Nephron (organoid): ENCODE measurements around the gene PTCH2.
"Not testable (repeated sequence)": the region's sequence is repeated elsewhere in the genome, so short reads cannot be mapped to it uniquely, and the experiment has no call there.

Experiments
- H3K27ac Mint-ChIP-seq, 3 experiments: 2 replicates each; pipeline ENCODE4 v1.8.0; 2020; ENCODE audit warnings: mixed read lengths in 3 of 3, mild to moderate bottlenecking in 2 of 3, moderate library complexity in 1 of 3
- H3K27me3 Mint-ChIP-seq: 2 replicates; pipeline ENCODE4 v1.8.0; 2021; ENCODE audit warnings: low read depth, mild to moderate bottlenecking, moderate library complexity, mixed read lengths
- H3K36me3 Mint-ChIP-seq: 2 replicates; pipeline ENCODE4 v1.8.0; 2020; ENCODE audit warnings: low read depth, mixed read lengths
- H3K4me1 Mint-ChIP-seq: 2 replicates; pipeline ENCODE4 v1.8.0; 2020; ENCODE audit warnings: mixed read lengths
- H3K4me3 Mint-ChIP-seq, 3 experiments: 2 replicates each; pipeline ENCODE4 v1.8.0; 2020; ENCODE audit warnings: mild to moderate bottlenecking in 3 of 3, mixed read lengths in 3 of 3, moderate library complexity in 2 of 3
- H3K9me3 Mint-ChIP-seq: 2 replicates; pipeline ENCODE4 v1.8.0; 2020; ENCODE audit warnings: mixed read lengths
- CTCF ChIP-seq, 3 experiments: fragments of 200-600 bp; sonication (generic); IDR thresholded peaks; one replicate each; pipeline ENCODE4 v1.5.0; 2021; ENCODE audit warnings: antibody characterized with exemption in 3 of 3; ENCODE audit not compliant: unreplicated experiment in 3 of 3

Gene PTCH2

GRCh38 chr1:44819196-44819607 is 23.9 kb downstream of the PTCH2 start:
- Mint-ChIP-seq H3K36me3 (peaks cover 13% of the 10 kb centered on the region), H3K4me1 (peaks cover 37% of the 10 kb centered on the region), H3K27ac (peak overlapping the region; percentile 100), H3K27me3 (peaks cover 4% of the 10 kb centered on the region), H3K4me3 (peak overlapping the region; percentile 87 to 90 (median 88)), H3K9me3 (no peaks in the 10 kb centered on the region)
- no peak for TF ChIP-seq CTCF (IDR thresholded peaks at IDR 0.05; ENCODE audit: unreplicated experiment in 3 of 3)

- Mint-ChIP-seq H3K9me3 (no peaks in the 10 kb centered on the region), H3K4me3 (peak overlapping the region; percentile 40 to 56 (median 49)), H3K27ac (peak overlapping the region; percentile 46 to 85 (median 66)), H3K27me3 (peaks cover 4% of the 10 kb centered on the region), H3K4me1 (peaks cover 41% of the 10 kb centered on the region), H3K36me3 (peaks cover 17% of the 10 kb centered on the region)
- no peak for TF ChIP-seq CTCF (IDR thresholded peaks at IDR 0.05; ENCODE audit: unreplicated experiment in 3 of 3)
Measured at GRCh38 chr1:44817771-44818495, 25.1 kb downstream of the PTCH2 start.

GRCh38 chr1:44817307-44817706 is 25.7 kb downstream of the PTCH2 start:
- no peak for TF ChIP-seq CTCF (IDR thresholded peaks at IDR 0.05; ENCODE audit: unreplicated experiment in 3 of 3)
- H3K27me3 Mint-ChIP-seq = peaks cover 4% of the 10 kb centered on the region
- H3K9me3 Mint-ChIP-seq = no peaks in the 10 kb centered on the region
- peaks cover 43% of the 10 kb centered on the region for H3K4me1 Mint-ChIP-seq
- peak overlapping the region in 2 of 3 experiments; percentile 37 to 49 for H3K4me3 Mint-ChIP-seq
- peaks cover 17% of the 10 kb centered on the region for H3K36me3 Mint-ChIP-seq
- peak overlapping the region; percentile 46 to 85 (median 66) for H3K27ac Mint-ChIP-seq

- peaks cover 49% of the 10 kb centered on the region for H3K4me1 Mint-ChIP-seq
- H3K27me3 Mint-ChIP-seq, H3K27ac Mint-ChIP-seq, H3K9me3 Mint-ChIP-seq, H3K4me3 Mint-ChIP-seq: not testable (repeated sequence)
- H3K36me3 Mint-ChIP-seq = peaks cover 21% of the 10 kb centered on the region
Measured at GRCh38 chr1:44815926-44816325, 27.1 kb downstream of the PTCH2 start.

- Mint-ChIP-seq H3K9me3 (no peaks in the 10 kb centered on the region), H3K4me3 (peak overlapping the region; percentile 58 to 65 (median 60)), H3K27ac (peak overlapping the region; percentile 29 to 99 (median 77)), H3K4me1 (peaks cover 51% of the 10 kb centered on the region), H3K27me3 (peaks cover 1% of the 10 kb centered on the region), H3K36me3 (peaks cover 21% of the 10 kb centered on the region)
- TF ChIP-seq CTCF (IDR thresholded peaks at IDR 0.05; ENCODE audit: unreplicated experiment in 3 of 3) = no peak
Measured at GRCh38 chr1:44812822-44813543, 30.1 kb downstream of the PTCH2 start.

GRCh38 chr1:44811234-44811633 is 31.8 kb downstream of the PTCH2 start:
- H3K27ac Mint-ChIP-seq = peak overlapping the region; percentile 88 to 99 (median 99)
- H3K36me3 Mint-ChIP-seq = peaks cover 28% of the 10 kb centered on the region

GRCh38 chr1:44810762-44811105 is 32.3 kb downstream of the PTCH2 start:
- H3K27me3 Mint-ChIP-seq, H3K9me3 Mint-ChIP-seq: not testable (repeated sequence)
- H3K27ac Mint-ChIP-seq = peak overlapping the region; percentile 99
- peaks cover 64% of the 10 kb centered on the region for H3K4me1 Mint-ChIP-seq
- peaks cover 27% of the 10 kb centered on the region for H3K36me3 Mint-ChIP-seq
- H3K4me3 Mint-ChIP-seq = peak overlapping the region; percentile 13 to 50 (median 46)

More at GRCh38 chr1:44811234-44811633, 31.8 kb downstream of the PTCH2 start:
- Mint-ChIP-seq H3K27me3 (no peaks in the 10 kb centered on the region), H3K4me3 (peak overlapping the region; percentile 14 to 39 (median 35)), H3K9me3 (no peaks in the 10 kb centered on the region), H3K4me1 (peaks cover 64% of the 10 kb centered on the region)
- no peak for TF ChIP-seq CTCF (IDR thresholded peaks at IDR 0.05; ENCODE audit: unreplicated experiment in 3 of 3)
